HCT116 (cell line): ENCODE results near the gene NR1I3.
"Not testable (repeated sequence)": the region's sequence is repeated elsewhere in the genome, so short reads cannot be mapped to it uniquely, and the experiment has no call there.

Source experiments
- EZH2 ChIP-seq: fragments of 200-600 bp; sonication (generic); IDR thresholded peaks from 2 replicates; pipeline ENCODE4 v1.6.1; 2017; ENCODE audit warnings: antibody characterized with exemption, mixed run types
- EZH2phosphoT487 ChIP-seq: fragments of 200-600 bp; IDR thresholded peaks from 2 replicates; pipeline ENCODE4 v1.6.1; 2018; ENCODE audit warnings: antibody characterized with exemption, borderline replicate concordance
- MAX ChIP-seq: IDR thresholded peaks from 2 replicates; pipeline ENCODE4 v1.6.1; 2012
- POLR2A ChIP-seq: IDR thresholded peaks from 2 replicates; pipeline ENCODE4 v1.7.0; 2011; ENCODE audit warnings: borderline replicate concordance; ENCODE audit not compliant: insufficient read depth, insufficient read length; ENCODE audit errors: extremely low read depth
- REST ChIP-seq: IDR thresholded peaks from 2 replicates; pipeline ENCODE4 v1.6.1; 2012; ENCODE audit warnings: low read depth
- TCF7L2 ChIP-seq: IDR thresholded peaks from 2 replicates; pipeline ENCODE4 v1.7.0; 2011; ENCODE audit warnings: borderline replicate concordance, inconsistent platforms; ENCODE audit not compliant: insufficient read depth, insufficient read length; ENCODE audit errors: extremely low read depth
- ZBTB33 ChIP-seq: IDR thresholded peaks from 2 replicates; pipeline ENCODE4 v1.6.1; 2011; ENCODE audit warnings: mild to moderate bottlenecking, low read length, moderate library complexity; ENCODE audit not compliant: insufficient replicate concordance; ENCODE audit errors: extremely low read depth
- ZFX ChIP-seq: fragments of 450-650 bp; IDR thresholded peaks from 2 replicates; pipeline ENCODE4 v1.6.1; 2017
- ZNF274 ChIP-seq: fragments of 200-500 bp; sonication (Bioruptor generic); IDR thresholded peaks from 2 replicates; pipeline ENCODE4 v1.6.1; 2014; ENCODE audit warnings: mild to moderate bottlenecking, low read depth, low read length, inconsistent platforms
- TF ChIP-seq, protein P1 (sequence below), 3 experiments: fragments of 200-600 bp in 1 of 3; sonication (generic) in 1 of 3; IDR thresholded peaks in 2 of 3; conservative IDR thresholded peaks in 1 of 3; 2 replicates each; pipeline ENCODE4 v1.5.1; 2012 to 2017; ENCODE audit warnings: low read depth in 2 of 3, low read length in 2 of 3, antibody characterized with exemption in 1 of 3, borderline replicate concordance in 1 of 3, control low read depth in 1 of 3, mild to moderate bottlenecking in 1 of 3, mixed read lengths in 1 of 3, mixed run types in 1 of 3, moderate library complexity in 1 of 3; ENCODE audit not compliant: insufficient read depth in 1 of 3

DNA sequence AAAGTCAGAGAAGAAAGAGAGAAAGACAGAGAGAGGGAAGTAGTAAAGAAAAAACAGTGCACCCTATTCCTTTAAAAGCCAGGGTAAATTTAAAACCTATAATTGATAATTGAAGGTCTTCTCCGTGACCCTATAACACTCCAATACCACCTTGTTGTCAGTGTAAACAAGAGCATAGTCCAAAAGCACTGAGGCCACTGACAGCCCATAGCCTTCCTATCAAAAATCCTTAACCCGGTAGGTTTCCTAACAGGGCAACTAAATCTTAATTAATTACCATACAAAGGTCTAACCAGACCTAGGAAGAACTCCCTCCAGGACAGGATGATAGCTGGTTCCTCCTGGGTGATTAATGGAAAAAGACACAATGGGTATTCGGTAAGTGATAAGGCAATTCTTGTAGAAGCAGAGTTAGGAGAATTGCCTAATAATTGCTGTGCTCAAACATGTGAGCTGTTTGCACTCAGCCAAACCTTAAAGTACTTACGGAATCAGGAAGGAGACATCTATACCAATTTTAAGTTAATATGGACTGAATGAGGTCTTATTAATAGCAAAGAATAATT lies 18.0 kb upstream of the NR1I3 start:
- TF ChIP-seq, protein P1, sequence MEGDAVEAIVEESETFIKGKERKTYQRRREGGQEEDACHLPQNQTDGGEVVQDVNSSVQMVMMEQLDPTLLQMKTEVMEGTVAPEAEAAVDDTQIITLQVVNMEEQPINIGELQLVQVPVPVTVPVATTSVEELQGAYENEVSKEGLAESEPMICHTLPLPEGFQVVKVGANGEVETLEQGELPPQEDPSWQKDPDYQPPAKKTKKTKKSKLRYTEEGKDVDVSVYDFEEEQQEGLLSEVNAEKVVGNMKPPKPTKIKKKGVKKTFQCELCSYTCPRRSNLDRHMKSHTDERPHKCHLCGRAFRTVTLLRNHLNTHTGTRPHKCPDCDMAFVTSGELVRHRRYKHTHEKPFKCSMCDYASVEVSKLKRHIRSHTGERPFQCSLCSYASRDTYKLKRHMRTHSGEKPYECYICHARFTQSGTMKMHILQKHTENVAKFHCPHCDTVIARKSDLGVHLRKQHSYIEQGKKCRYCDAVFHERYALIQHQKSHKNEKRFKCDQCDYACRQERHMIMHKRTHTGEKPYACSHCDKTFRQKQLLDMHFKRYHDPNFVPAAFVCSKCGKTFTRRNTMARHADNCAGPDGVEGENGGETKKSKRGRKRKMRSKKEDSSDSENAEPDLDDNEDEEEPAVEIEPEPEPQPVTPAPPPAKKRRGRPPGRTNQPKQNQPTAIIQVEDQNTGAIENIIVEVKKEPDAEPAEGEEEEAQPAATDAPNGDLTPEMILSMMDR (IDR thresholded peaks at IDR 0.05 in 2 of 3, conservative IDR thresholded peaks at IDR 0.05 in 1 of 3; ENCODE audit: borderline replicate concordance in 1 of 3, insufficient read depth in 1 of 3, low read depth in 2 of 3, low read length in 2 of 3): not testable (repeated sequence)
- TF ChIP-seq TCF7L2, EZH2, POLR2A, MAX, ZNF274, ZFX, REST, EZH2phosphoT487, ZBTB33: not testable (repeated sequence)
